GM19372 (cell line): ENCODE results near the gene SEL1L3.

Source experiments
- ATAC-seq: cut with Tn5 transposase; IDR thresholded peaks from one replicate; pipeline ENCODE4 v1.9.1; 2021; ENCODE audit warnings: mild to moderate bottlenecking, low read depth, moderate library complexity; ENCODE audit not compliant: unreplicated experiment

Gene SEL1L3

DNA sequence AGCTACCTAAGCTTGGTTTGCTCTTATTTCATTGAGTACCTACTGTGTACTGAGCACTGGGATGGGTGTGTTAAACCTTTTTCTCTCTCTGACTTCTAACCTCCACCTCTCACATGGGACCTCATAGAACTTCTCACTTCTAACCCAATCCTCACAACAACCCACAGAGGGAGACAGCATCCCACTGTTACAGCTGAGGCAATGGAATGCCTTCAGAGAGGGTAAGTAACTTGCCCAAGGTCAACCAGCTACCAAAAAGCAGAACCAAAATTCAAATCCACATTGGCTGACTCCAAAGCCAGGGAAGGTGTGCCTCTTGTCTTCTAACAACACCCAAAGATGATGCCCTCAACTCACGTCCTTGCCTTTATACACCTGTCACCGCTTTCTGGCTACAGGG, 5.4 kb downstream of the SEL1L3 start:
- ATAC-seq: no peak

GRCh38 chr4:25856756-25857155, 6.0 kb downstream of the SEL1L3 start:
- no peak for ATAC-seq

DNA sequence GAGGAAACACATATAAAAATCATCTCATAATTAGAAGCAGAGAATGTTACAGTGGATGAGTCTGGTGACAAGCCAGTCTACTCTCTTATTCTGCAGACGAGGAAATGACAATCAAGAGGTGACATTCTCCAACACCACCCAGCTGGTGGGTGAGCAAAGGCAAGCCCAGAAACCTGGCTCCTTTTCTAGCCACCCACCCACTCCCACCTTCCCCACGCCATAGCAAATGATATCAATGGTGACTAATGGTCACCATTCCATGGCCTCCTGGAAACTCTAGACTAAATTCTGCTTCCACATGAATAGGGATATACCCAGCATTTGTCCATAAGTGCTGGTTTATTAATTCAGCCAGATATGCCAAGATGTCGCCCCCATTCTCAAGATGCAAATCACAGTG, 10.7 kb downstream of the SEL1L3 start:
- ATAC-seq: no peak

- ATAC-seq: no peak
These were observed 15.5 kb downstream of the SEL1L3 start for GRCh38 chr4:25847329-25847728.

DNA sequence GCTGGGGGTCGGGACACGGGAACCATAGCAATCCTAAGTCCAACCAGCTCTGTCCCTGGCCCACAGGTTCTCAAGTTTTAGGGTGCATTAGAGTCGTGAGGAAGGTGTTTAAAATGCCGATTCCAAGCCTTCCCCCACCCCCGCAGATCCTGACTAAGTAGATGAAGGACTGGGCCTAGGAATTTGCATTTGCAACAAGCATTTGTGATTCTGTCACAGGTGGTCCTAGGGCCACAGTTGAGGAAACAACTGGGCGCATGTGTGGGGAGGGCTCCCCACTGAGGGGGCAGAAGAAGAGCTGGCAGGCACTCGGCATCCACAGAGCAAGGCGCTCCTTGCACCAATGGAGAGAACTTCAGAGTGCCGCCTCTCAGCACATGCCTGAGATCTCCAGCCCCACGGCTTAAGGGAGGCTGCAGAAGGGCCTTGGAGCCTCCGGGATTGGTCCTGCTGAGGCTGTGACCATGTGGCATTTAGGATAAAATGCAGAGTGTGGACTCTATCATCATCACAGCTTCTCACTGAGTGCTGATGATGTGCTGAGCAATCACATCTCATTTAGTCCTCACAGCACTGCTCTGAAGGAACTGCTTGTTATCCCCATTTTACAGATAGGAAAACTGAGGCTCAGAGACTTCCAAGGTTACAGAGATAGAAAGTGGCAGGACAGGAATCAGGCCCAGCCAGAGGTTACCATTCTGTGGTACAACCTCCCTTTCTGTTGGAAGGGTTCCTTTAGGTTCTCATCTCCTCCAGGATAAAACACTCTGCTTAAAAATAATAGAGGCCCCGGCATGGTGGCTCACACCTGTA, 16.7 kb downstream of the SEL1L3 start:
- ATAC-seq: no peak

GRCh38 chr4:25844961-25845712, 17.7 kb downstream of the SEL1L3 start:
- no peak for ATAC-seq

DNA sequence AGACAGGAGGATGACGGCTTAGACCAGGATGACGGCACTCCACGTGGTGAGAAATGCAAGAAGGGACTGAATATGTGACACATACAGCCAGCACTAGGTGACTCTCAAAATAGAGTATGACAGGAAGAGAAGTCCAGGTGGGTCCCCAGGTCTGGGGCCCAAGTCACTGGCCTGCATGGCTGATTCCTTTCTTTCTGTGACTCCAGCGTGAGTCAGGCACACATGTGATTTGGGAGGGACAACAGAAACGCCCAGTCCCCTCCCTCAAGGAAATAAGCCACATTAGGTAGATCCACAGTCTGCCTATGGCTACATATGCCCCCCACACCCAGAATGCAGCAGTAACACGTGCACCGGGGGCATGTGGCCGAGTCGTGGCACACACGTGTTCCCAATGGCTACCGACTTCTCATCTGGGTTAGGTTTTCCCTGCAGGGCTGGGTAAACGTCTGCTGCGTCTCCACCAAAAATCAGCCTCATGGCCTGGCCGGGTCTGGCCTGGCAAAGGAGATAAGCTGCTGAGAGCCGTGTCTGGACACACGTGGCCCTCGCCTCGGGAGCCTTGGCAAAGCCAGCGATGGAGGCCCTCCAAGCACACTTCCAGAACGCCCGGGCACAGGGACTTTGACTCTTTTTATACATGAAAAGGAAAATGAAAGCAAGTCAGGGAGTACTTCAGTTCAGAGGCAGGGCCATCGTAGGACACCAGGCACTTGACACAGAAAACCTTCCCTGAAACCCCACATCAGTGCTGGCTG, 19.3 kb downstream of the SEL1L3 start:
- no peak for ATAC-seq

- no peak for ATAC-seq
These were observed 20.5 kb downstream of the SEL1L3 start for GRCh38 chr4:25842229-25842845.

DNA sequence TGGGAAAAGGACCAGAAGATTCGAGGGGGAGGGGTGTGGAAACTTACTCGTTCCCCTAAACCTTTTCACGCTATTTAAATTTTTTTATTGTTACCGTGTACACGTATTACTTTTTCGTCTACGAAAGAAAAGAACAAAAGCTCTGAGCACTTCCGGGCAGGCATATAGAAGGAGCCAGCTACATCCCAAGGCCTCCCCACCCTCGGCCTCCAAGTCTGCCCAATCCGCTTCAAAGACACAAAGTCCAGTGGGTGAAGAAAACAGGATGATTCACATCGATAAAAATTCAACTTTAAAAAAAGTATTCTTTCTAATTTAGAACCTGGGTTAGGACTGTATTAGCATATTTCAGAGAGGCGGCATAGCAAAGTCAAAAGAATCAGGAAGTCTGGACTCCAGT, 23.1 kb downstream of the SEL1L3 start:
- no peak for ATAC-seq

DNA sequence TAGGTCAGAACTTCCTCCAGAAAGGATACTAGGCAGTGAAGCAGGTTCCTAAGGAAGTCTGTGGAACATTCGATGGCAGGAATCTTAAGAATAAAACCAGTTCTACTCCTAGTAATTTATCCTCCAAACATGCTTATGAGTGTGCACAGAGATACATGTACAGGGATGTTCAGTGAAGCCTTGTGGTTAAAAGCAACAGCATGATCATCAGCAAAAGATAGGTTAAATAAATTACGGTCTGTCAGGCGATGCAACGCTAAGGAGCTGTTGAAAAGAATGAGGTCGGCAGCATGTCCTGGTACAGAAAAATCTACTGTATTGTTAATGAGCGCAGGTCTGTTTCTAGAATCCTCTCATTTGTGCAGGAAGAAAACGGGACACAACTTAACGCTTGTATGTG, 23.6 kb downstream of the SEL1L3 start:
- no peak for ATAC-seq

DNA sequence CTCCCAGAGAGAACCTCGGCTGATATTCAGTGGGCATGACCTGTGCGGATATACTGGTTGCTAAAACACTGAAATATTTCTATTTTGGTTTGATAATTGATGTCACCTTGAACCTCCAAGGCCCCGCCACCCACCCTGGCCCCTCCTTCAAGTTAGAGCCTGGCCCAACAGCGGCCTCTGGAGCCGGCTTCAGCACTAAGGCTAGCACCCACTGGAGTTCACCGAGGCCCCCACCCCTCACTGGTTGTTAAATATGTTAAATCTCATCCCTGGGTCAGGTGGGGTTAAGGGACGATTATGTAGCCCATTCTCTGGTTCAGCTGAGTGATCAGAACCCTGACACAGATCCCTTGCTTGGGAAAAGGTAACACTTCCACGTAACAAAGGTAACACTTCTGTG, 24.3 kb downstream of the SEL1L3 start:
- no peak for ATAC-seq

DNA sequence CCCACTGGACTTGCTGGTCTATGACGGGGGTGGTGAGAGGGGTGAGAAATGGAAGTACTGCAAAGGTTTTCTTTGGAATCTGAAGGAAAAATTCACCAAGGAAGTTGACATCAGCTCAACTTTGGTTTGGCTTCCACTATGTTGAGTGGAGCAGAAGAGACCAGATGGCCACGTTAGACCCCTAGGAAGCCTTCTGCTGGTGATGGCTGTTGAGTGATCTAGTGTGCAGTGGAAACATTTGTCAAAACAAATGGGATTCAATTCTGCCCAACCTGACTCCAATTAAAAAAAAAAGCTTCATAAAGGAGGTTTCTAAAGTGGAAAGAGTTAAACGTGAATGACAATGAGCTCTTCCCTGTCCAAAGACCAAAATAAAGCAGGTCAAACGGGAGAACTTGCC, 25.7 kb downstream of the SEL1L3 start:
- no peak for ATAC-seq

DNA sequence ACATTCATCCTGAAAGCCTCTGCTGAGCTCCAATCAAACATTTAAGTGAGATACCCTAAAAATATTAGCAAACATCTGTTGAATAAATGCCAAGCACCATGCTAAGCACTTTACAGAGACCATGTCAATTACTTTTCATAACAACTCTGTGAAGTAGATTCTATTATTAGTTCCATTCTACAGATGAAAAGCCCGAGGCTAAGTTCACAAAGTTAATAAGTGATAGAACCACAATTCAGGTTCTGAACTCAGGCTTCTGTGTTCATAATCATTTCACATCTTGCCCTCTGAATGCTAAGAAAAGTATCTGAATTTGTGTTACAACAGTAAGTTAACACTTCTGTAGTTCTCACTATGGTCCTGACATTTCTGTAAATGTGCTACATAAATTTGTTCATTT, 27.4 kb downstream of the SEL1L3 start:
- ATAC-seq: no peak

- no peak for ATAC-seq
These were observed 28.2 kb downstream of the SEL1L3 start for GRCh38 chr4:25834411-25835107.

DNA sequence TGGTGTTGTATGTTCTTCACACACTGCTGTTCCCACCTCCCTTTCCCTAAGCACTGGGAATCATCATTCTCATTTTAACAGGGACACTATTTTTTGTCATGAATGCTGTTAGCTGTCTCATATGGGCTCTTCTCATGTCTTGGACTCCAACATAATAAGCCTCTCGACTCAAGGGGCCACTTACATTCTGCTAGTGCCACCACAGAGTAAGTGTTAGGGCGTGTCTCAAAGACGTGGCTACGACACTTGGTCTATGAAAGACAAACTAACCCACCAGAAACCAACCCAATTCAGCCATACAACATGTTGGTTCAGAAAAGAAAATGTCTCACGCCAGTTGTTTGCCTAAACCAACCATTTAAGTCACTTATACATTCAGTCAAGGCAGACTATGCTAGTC, 32.2 kb downstream of the SEL1L3 start:
- no peak for ATAC-seq

DNA sequence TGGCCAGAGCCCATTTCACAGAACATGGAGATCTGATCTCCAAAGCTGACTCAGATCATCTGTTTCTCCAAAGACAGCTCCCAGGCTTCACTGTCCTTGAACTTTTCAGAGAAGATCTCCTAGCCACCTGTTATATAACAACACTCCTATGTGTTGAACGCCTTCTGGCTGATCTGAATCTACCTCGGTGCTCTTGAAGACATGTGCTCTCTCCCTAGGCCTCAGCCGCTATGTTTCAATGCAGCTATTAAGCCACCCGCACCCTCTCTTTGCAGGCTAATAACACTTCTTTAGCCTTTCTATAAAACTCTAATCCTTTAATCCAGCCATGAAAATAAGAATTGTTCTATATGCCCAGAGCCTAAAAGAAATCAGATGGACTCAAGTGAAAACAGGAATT, 34.9 kb downstream of the SEL1L3 start:
- no peak for ATAC-seq

DNA sequence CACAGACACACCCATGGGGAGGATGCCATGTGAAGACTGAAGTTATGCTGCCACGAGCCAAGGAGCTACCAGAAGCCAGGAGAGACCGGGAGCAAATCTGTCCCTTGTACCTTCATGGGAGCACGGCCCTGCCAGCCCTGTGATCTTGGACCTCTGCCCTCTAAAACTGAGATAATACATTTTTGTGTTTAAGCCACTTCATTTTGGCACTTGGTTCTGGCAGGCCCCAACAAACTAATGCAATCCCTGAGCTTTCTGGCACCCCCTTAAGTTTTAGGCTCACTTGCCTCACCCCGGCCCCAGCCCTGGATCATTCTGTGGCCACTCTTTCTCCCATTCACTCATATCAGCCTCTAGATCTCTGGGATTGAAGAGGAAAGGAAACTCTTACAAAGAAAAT, 35.4 kb downstream of the SEL1L3 start:
- no peak for ATAC-seq

- ATAC-seq: no peak
These were observed 36.6 kb downstream of the SEL1L3 start for GRCh38 chr4:25826074-25826752.

GRCh38 chr4:25823632-25824031, 39.2 kb downstream of the SEL1L3 start:
- ATAC-seq: no peak

DNA sequence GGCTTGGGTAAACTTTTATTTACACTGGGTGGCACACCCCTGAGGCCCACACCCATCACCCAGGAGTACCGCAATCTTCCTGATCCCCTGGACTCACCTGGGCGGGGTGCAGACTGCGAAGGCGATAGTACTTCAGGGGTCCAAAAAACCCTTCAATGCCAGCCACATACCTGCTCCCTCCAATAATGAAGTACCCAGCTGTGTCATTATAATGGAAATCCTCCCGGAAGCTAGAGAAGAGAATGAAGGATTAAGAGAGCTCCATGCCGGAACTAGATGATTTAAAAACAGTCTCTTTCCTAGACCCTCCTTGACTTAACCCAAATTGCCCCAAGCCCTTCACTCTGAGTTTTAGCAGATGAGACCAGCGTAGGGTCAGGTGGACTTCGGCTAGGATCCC, 40.9 kb downstream of the SEL1L3 start:
- no peak for ATAC-seq
